Stimulated activated CD4-positive, alpha-beta T cell treated with anti-CD3 and anti-CD28 coated beads, Interleukin-12 subunit alpha, Interleukin-12 subunit beta, amount 100 ng/mL, for 24 hours (primary cell): Measurements from ENCODE around the gene PAGE2B.
"Not testable (repeated sequence)": the region's sequence is repeated elsewhere in the genome, so short reads cannot be mapped to it uniquely, and the experiment has no call there.

Experiments used
- DNase-seq, 2 experiments: peaks; one replicate each; pipeline ENCODE4 v3.0.0-alpha.2; 2020; ENCODE audit warnings: low read depth in 2 of 2

PAGE2B gene

DNA sequence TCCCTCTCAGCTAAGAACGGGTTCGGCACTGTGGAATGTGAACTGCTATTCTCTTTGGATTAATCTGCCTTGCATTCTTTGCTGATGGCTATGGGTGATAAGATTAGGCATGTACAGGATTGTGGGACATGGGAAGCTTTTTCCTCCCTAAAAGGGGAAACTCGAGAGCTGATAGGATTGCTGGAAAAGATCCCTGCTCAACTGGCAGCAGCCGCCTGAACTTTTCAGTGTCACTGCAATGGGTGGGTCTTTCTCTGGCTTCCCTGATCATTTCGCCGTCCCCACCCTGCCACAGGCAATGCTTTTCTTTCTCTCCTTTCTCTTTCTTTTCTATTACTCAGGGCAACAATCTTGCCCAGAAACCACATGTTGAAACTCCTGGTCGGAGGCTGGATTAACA lies 34.5 kb downstream of the PAGE2B start:
- DNase-seq, result no peak

DNA sequence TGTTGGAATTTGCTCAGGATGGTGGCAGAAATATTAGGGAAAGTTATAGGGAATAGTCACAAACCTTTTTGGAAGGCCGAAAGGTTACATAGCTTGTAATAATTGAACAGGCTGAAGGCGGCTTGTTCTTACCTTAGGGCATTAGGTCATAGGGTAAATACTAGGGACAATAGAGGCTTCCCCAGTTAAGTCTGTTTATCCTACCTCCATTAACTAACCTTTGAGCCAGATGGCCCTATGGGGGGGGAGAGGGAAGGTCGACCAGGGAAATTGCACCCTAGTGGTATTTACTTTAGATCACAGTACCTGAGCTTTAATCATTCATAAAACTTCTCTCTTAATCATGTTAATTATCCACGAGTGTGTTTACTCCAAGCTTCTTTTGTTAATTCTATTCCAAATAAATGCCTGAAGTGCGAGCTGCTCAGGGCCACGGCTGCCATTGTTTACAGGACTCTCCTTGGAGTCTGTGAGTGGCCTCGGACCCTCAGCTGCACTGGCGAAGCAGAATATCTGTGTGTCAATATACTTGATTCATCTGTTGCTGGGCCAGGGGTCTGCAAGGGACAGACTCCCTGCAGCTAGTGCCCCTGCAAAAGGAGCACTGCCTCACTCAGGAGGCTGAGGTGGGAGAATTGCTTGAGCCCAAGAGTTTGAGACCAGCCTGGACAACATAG lies 36.9 kb downstream of the PAGE2B start:
- no peak for DNase-seq

- not testable (repeated sequence) for DNase-seq
Observed at GRCh38 chrX:55116589-55116988, 41.8 kb downstream of the PAGE2B start.

DNA sequence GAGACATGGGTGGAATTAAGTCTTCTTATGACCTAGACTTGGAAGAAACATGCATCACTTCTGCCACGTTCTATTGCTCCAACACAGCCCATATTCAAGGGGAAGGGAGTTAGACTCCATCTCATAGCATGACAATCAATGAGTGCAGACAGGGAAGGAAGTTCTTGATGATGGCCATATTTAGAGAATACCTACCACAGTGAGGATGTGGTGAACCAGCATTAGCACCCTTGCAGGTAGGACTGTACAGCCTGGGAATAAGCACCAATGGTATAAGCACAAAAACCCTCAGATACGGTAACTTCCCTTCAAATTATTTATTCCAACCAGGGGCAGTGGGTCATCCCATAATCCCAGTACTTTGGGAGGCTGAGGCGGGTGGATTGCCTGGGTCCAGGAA lies 43.7 kb downstream of the PAGE2B start:
- no peak for DNase-seq

DNA sequence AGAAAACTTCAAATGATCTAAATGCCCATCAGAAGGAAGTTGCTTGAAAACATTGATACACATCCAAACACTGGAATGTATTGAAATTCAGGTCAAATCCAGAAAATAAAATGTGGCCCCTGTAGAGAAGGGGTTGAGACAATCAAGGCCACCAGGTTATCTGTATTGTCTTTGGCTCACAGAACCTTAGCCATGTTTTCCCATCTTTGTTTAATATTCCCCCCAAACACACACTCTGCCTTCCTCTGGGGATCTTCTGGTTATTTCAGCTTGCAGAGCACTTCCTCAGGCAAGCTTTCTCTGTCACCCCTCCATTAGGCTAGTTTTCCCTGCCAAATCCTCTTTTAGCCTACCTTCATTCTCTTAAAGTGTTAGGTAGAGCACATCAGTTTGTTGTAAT lies 44.4 kb downstream of the PAGE2B start:
- DNase-seq, result no peak

- no peak for DNase-seq
Observed at GRCh38 chrX:55119712-55120111, 44.9 kb downstream of the PAGE2B start.

DNA sequence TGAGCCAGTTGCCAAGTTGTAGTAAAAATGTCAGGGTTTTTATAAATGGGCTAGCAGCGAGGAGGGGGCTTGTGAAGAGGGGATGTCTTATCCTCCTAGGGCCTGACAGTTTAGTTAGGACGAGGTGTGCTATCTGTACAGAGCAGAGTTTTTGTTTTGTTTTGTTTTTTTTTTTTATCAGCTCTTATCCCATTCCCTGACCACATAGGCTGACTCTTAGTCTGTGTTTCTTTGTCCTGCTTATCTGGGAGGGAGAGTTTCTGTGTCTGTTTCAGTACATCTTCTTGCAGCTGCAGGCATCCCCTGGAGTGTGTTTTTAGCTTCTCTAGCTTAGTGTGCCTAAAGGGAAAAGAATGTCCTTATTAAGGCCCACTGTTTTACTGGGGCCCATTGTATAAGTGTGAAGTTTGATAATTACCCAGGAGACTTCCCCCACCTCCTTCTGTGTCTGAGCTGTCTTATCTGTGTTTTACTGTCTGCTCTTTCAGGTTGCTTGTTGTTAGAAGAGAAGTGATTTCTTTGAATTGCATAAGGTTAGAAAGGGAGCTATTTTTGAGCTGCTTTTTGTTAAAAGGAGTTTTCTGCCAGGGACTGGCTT lies 46.0 kb downstream of the PAGE2B start:
- no peak for DNase-seq

GRCh38 chrX:55123900-55124299 lies 49.1 kb downstream of the PAGE2B start:
- no peak for DNase-seq

GRCh38 chrX:55127692-55128091 lies 52.9 kb downstream of the PAGE2B start:
- no peak for DNase-seq
